ENCODE results near the gene UBE2G2.

The UBE2G2 gene

GRCh38 chr21:44732263-44732662 lies 69.4 kb downstream of the UBE2G2 start:
- peaks cover 26 to 63% (median 51%) of the 10 kb centered on the region in 10 experiments for H3K4me1 ChIP-seq
- H3K9me3 ChIP-seq (replicated peaks in 1 of 11) = no peaks in the 10 kb centered on the region

GRCh38 chr21:44730951-44731579 lies 70.6 kb downstream of the UBE2G2 start:
- no peaks in the 10 kb centered on the region; a peak in 1 of 22 replicates for H3K27me3 ChIP-seq
- H4K20me1 ChIP-seq = no peaks in the 10 kb centered on the region
- peak overlapping the region in 9 of 11 experiments; percentile 8 to 90 (median 48); a peak in 12 of 22 replicates for H3K4me2 ChIP-seq
- H3K4me3 ChIP-seq = no peak overlapping the region
- H3K9me3 ChIP-seq (replicated peaks in 1 of 11) = no peaks in the 10 kb centered on the region
- no peak overlapping the region for H3K27ac ChIP-seq
- no peak overlapping the region for H3K9ac ChIP-seq
- peaks cover 26 to 55% (median 45%) of the 10 kb centered on the region in 10 experiments for H3K4me1 ChIP-seq
- no peaks in the 10 kb centered on the region for H3K36me3 ChIP-seq
- TF ChIP-seq Cebpa-rat (IDR thresholded peaks at IDR 0.05) = no peak

More at GRCh38 chr21:44732263-44732662, 69.4 kb downstream of the UBE2G2 start:
- no peaks in the 10 kb centered on the region for H3K27me3 ChIP-seq
- H3K36me3 ChIP-seq = no peaks in the 10 kb centered on the region
- H4K20me1 ChIP-seq = no peaks in the 10 kb centered on the region
- peak overlapping the region in 8 of 11 experiments; percentile 67 to 90 (median 74); a peak in 14 of 22 replicates for H3K4me2 ChIP-seq
- no peak for TF ChIP-seq Cebpa-rat (IDR thresholded peaks at IDR 0.05)
- H3K4me3 ChIP-seq = no peak overlapping the region
- no peak overlapping the region for H3K9ac ChIP-seq
- no peak overlapping the region for H3K27ac ChIP-seq

- Histone ChIP-seq H3K4me3 (no peak overlapping the region), H3K4me1 (peaks cover 20 to 50% (median 35%) of the 10 kb centered on the region in 10 experiments), H4K20me1 (no peaks in the 10 kb centered on the region), H3K9ac (no peak overlapping the region), H3K27me3 (peaks cover 0 to 8% (median 0%) of the 10 kb centered on the region in 11 experiments; a peak in 4 of 22 replicates), H3K9me3 (replicated peaks in 1 of 11) (no peaks in the 10 kb centered on the region), H3K36me3 (no peaks in the 10 kb centered on the region), H3K27ac (no peak overlapping the region), H3K4me2 (no peak overlapping the region)
- no peak for TF ChIP-seq Cebpa-rat (IDR thresholded peaks at IDR 0.05)
Measured at GRCh38 chr21:44730028-44730395, 71.6 kb downstream of the UBE2G2 start.

- TF ChIP-seq Cebpa-rat (IDR thresholded peaks at IDR 0.05) = no peak
- Histone ChIP-seq H3K36me3 (no peaks in the 10 kb centered on the region), H4K20me1 (no peaks in the 10 kb centered on the region), H3K4me1 (peaks cover 20 to 50% (median 31%) of the 10 kb centered on the region in 10 experiments), H3K27ac (no peak overlapping the region), H3K9me3 (replicated peaks in 1 of 11) (no peaks in the 10 kb centered on the region), H3K9ac (no peak overlapping the region), H3K27me3 (peaks cover 0 to 13% (median 0%) of the 10 kb centered on the region in 11 experiments; a peak in 4 of 22 replicates), H3K4me3 (no peak overlapping the region), H3K4me2 (no peak overlapping the region)
Measured at GRCh38 chr21:44729336-44730027, 72.1 kb downstream of the UBE2G2 start.

- H3K36me3 ChIP-seq = no peaks in the 10 kb centered on the region
- H3K4me1 ChIP-seq = peaks cover 20 to 50% (median 30%) of the 10 kb centered on the region in 10 experiments
- H3K9me3 ChIP-seq (replicated peaks in 1 of 11) = no peaks in the 10 kb centered on the region
- no peak overlapping the region for H3K4me2 ChIP-seq
- no peak overlapping the region for H3K9ac ChIP-seq
- H3K27ac ChIP-seq = no peak overlapping the region
- peaks cover 0 to 20% (median 0%) of the 10 kb centered on the region in 11 experiments; a peak in 8 of 22 replicates for H3K27me3 ChIP-seq
- H3K4me3 ChIP-seq = no peak overlapping the region
- no peaks in the 10 kb centered on the region for H4K20me1 ChIP-seq
- TF ChIP-seq Cebpa-rat (IDR thresholded peaks at IDR 0.05) = no peak
Measured at GRCh38 chr21:44728716-44729115, 72.9 kb downstream of the UBE2G2 start.

GRCh38 chr21:44727757-44728156 lies 73.9 kb downstream of the UBE2G2 start:
- no peaks in the 10 kb centered on the region for H4K20me1 ChIP-seq
- peaks cover 24 to 50% (median 30%) of the 10 kb centered on the region in 10 experiments for H3K4me1 ChIP-seq
- H3K27me3 ChIP-seq = peaks cover 0 to 30% (median 0%) of the 10 kb centered on the region in 11 experiments; a peak in 9 of 22 replicates
- H3K27ac ChIP-seq = no peak overlapping the region
- TF ChIP-seq Cebpa-rat (IDR thresholded peaks at IDR 0.05) = no peak
- no peaks in the 10 kb centered on the region for H3K36me3 ChIP-seq
- H3K4me2 ChIP-seq = no peak overlapping the region
- no peak overlapping the region for H3K9ac ChIP-seq
- H3K4me3 ChIP-seq = no peak overlapping the region
- H3K9me3 ChIP-seq (replicated peaks in 1 of 11) = no peaks in the 10 kb centered on the region

- H3K27ac ChIP-seq = no peak overlapping the region
Measured at GRCh38 chr21:44727321-44727720, 74.3 kb downstream of the UBE2G2 start.

GRCh38 chr21:44726826-44727225 lies 74.8 kb downstream of the UBE2G2 start:
- Histone ChIP-seq H3K27me3 (peaks cover 0 to 33% (median 0%) of the 10 kb centered on the region in 11 experiments; a peak in 9 of 22 replicates), H3K4me2 (no peak overlapping the region), H3K4me3 (no peak overlapping the region), H3K9me3 (replicated peaks in 1 of 11) (no peaks in the 10 kb centered on the region), H3K9ac (no peak overlapping the region), H3K36me3 (no peaks in the 10 kb centered on the region), H3K4me1 (peaks cover 22 to 50% (median 30%) of the 10 kb centered on the region in 10 experiments), H3K27ac (no peak overlapping the region), H4K20me1 (no peaks in the 10 kb centered on the region)
- TF ChIP-seq Cebpa-rat (IDR thresholded peaks at IDR 0.05) = no peak

More at GRCh38 chr21:44727321-44727720, 74.3 kb downstream of the UBE2G2 start:
- no peak overlapping the region for H3K9ac ChIP-seq
- H3K27me3 ChIP-seq = peaks cover 0 to 33% (median 0%) of the 10 kb centered on the region in 11 experiments; a peak in 9 of 22 replicates
- H3K4me1 ChIP-seq = peaks cover 24 to 50% (median 30%) of the 10 kb centered on the region in 10 experiments
- no peak overlapping the region for H3K4me3 ChIP-seq
- H3K36me3 ChIP-seq = no peaks in the 10 kb centered on the region
- TF ChIP-seq Cebpa-rat (IDR thresholded peaks at IDR 0.05) = no peak
- H4K20me1 ChIP-seq = no peaks in the 10 kb centered on the region
- H3K4me2 ChIP-seq = no peak overlapping the region
- H3K9me3 ChIP-seq (replicated peaks in 1 of 11) = no peaks in the 10 kb centered on the region

- Histone ChIP-seq H3K9me3 (replicated peaks in 1 of 11) (no peaks in the 10 kb centered on the region), H3K27me3 (peaks cover 0 to 38% (median 7%) of the 10 kb centered on the region in 11 experiments; a peak in 11 of 22 replicates), H3K27ac (no peak overlapping the region), H3K9ac (no peak overlapping the region), H3K36me3 (no peaks in the 10 kb centered on the region), H3K4me2 (peak overlapping the region in 3 of 11 experiments; percentile 4 to 92 (median 28); a peak in 5 of 22 replicates), H3K4me3 (no peak overlapping the region), H3K4me1 (peaks cover 17 to 37% (median 21%) of the 10 kb centered on the region in 10 experiments), H4K20me1 (no peaks in the 10 kb centered on the region)
- no peak for TF ChIP-seq Cebpa-rat (IDR thresholded peaks at IDR 0.05)
Measured at GRCh38 chr21:44724926-44725325, 76.7 kb downstream of the UBE2G2 start.
